ENCODE data around the gene LTBP4.

The LTBP4 gene

GRCh38 chr19:40633207-40633606, 32.0 kb downstream of the LTBP4 start:
- H3K4me3 ChIP-seq (ENCODE audit: low read depth, low read length) = no peak overlapping the region
- no peak for DNase-seq (ENCODE audit: low read depth)
- no peak for TF ChIP-seq CTCF (IDR thresholded peaks at IDR 0.05; ENCODE audit: insufficient read depth, low read depth, low read length, missing control alignments)

DNA sequence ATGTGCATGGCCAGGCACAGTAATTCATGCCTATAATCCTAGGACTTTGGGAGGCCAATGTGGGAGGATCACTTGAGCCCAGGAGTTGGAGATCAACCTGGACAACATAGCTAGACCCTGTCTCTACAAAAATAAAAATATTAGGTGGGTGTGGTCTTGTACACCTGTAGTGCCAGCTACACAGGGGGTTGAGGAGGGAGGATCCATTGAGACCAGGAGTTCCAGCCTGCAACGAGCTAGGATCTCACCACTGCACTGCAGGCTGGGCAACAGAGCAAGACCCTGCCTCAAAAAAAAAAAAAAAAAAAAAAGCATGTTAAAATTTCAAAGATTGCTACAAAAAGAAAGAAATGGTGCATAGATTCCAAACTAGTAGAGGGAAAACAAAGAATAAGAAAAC, 37.2 kb downstream of the LTBP4 start:
- DNase-seq (ENCODE audit: low read depth) = no peak
- TF ChIP-seq CTCF (IDR thresholded peaks at IDR 0.05; ENCODE audit: insufficient read depth, low read depth, low read length, missing control alignments) = no peak

GRCh38 chr19:40639638-40639982, 38.4 kb downstream of the LTBP4 start:
- TF ChIP-seq CTCF (IDR thresholded peaks at IDR 0.05; ENCODE audit: insufficient read depth, low read depth, low read length, missing control alignments) = no peak
- no peak for DNase-seq (ENCODE audit: low read depth)
- no peak overlapping the region for H3K4me3 ChIP-seq (ENCODE audit: low read depth, low read length)

More for the DNA sequence above, 37.2 kb downstream of the LTBP4 start:
- no peak overlapping the region for H3K4me3 ChIP-seq (ENCODE audit: low read depth, low read length)

DNA sequence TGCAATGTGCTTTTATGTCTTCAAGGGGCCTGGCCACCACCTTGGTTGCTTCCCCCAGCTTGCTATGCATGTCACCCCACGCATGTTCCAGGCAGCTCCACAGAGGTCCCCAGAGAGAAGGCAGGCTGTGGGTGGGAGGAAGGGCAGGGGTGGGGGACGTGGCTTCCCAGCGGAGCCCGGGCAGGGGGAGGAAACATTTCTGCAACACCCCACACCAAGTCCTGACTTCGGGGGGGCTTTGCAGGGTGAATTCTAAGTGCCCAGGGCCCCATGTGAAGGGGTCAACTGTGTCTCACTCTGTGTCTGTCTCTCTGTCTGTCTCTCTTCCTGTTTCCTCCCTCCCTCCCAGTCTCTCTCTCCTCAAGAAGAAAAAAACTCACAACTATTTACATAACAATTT, 39.6 kb downstream of the LTBP4 start:
- no peak overlapping the region for H3K4me3 ChIP-seq (ENCODE audit: low read depth, low read length)
- no peak for DNase-seq (ENCODE audit: low read depth)
- no peak for TF ChIP-seq CTCF (IDR thresholded peaks at IDR 0.05; ENCODE audit: insufficient read depth, low read depth, low read length, missing control alignments)

GRCh38 chr19:40641281-40641680, 40.1 kb downstream of the LTBP4 start:
- DNase-seq (ENCODE audit: low read depth) = no peak
- no peak for TF ChIP-seq CTCF (IDR thresholded peaks at IDR 0.05; ENCODE audit: insufficient read depth, low read depth, low read length, missing control alignments)

GRCh38 chr19:40642051-40642706, 41.0 kb downstream of the LTBP4 start:
- no peak overlapping the region for H3K4me3 ChIP-seq (ENCODE audit: low read depth, low read length)
- DNase-seq (ENCODE audit: low read depth) = no peak
- no peak for TF ChIP-seq CTCF (IDR thresholded peaks at IDR 0.05; ENCODE audit: insufficient read depth, low read depth, low read length, missing control alignments)

More at GRCh38 chr19:40641281-40641680, 40.1 kb downstream of the LTBP4 start:
- no peak overlapping the region for H3K4me3 ChIP-seq (ENCODE audit: low read depth, low read length)

DNA sequence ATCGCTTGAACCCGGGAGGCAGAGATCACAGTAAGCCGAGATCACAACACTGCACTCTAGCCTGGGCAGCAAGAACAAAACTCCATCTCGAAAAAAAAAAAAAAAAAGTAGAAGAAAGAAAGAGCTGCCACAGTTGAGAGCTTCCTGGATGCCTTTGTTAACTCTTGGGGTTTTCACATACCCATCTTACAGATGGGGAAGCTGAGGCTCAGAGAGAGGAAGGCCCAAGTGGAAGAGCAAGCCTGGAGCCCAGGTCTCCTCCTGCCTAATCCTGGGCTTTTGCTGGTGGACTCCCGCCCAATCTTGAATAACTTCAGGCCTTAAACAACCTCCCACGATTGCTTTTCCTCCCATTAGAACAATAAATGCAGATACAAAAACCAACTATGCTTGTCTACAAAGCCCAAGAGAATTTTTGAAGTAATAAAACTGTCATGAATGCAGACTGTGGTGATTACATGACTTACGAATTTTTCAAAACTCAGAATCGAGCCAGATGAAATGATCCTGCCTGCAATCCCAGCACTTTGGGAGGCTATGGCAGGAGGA, 41.7 kb downstream of the LTBP4 start:
- no peak overlapping the region for H3K4me3 ChIP-seq (ENCODE audit: low read depth, low read length)

More for the DNA sequence above, 41.7 kb downstream of the LTBP4 start:
- no peak for DNase-seq (ENCODE audit: low read depth)
- no peak for TF ChIP-seq CTCF (IDR thresholded peaks at IDR 0.05; ENCODE audit: insufficient read depth, low read depth, low read length, missing control alignments)
